ENCODE results near the gene BUD31.

- TF ChIP-seq GLI2 (tag by site-specific recombination; IDR thresholded peaks at IDR 0.05; ENCODE audit: borderline replicate concordance, low read depth) (no peak), ELK4 (IDR thresholded peaks at IDR 0.05; ENCODE audit: borderline replicate concordance, low read depth, low read length) (no peak), ZNF449 (tag by site-specific recombination; IDR thresholded peaks at IDR 0.05) (no peak), ZNF692 (tag by site-specific recombination; IDR thresholded peaks at IDR 0.05) (no peak), ZBTB11 (tag by site-specific recombination; conservative IDR thresholded peaks at IDR 0.05; ENCODE audit: low read depth) (no peak), ZBTB8A (tag by site-specific recombination; IDR thresholded peaks at IDR 0.05) (no peak)
- TF ChIP-seq, protein P1, sequence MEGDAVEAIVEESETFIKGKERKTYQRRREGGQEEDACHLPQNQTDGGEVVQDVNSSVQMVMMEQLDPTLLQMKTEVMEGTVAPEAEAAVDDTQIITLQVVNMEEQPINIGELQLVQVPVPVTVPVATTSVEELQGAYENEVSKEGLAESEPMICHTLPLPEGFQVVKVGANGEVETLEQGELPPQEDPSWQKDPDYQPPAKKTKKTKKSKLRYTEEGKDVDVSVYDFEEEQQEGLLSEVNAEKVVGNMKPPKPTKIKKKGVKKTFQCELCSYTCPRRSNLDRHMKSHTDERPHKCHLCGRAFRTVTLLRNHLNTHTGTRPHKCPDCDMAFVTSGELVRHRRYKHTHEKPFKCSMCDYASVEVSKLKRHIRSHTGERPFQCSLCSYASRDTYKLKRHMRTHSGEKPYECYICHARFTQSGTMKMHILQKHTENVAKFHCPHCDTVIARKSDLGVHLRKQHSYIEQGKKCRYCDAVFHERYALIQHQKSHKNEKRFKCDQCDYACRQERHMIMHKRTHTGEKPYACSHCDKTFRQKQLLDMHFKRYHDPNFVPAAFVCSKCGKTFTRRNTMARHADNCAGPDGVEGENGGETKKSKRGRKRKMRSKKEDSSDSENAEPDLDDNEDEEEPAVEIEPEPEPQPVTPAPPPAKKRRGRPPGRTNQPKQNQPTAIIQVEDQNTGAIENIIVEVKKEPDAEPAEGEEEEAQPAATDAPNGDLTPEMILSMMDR (tag by site-specific recombination; IDR thresholded peaks at IDR 0.05): no peak
- TF ChIP-seq, protein P2, sequence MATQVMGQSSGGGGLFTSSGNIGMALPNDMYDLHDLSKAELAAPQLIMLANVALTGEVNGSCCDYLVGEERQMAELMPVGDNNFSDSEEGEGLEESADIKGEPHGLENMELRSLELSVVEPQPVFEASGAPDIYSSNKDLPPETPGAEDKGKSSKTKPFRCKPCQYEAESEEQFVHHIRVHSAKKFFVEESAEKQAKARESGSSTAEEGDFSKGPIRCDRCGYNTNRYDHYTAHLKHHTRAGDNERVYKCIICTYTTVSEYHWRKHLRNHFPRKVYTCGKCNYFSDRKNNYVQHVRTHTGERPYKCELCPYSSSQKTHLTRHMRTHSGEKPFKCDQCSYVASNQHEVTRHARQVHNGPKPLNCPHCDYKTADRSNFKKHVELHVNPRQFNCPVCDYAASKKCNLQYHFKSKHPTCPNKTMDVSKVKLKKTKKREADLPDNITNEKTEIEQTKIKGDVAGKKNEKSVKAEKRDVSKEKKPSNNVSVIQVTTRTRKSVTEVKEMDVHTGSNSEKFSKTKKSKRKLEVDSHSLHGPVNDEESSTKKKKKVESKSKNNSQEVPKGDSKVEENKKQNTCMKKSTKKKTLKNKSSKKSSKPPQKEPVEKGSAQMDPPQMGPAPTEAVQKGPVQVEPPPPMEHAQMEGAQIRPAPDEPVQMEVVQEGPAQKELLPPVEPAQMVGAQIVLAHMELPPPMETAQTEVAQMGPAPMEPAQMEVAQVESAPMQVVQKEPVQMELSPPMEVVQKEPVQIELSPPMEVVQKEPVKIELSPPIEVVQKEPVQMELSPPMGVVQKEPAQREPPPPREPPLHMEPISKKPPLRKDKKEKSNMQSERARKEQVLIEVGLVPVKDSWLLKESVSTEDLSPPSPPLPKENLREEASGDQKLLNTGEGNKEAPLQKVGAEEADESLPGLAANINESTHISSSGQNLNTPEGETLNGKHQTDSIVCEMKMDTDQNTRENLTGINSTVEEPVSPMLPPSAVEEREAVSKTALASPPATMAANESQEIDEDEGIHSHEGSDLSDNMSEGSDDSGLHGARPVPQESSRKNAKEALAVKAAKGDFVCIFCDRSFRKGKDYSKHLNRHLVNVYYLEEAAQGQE (tag by site-specific recombination; IDR thresholded peaks at IDR 0.05): no peak
Measured at GRCh38 chr7:99420986-99421385, 12.2 kb downstream of the BUD31 start.

Data from HEK293 (cell line).